H1 (cell line): Measurements from ENCODE around the gene NDUFAF8. TPM values are rescaled to one million over a fixed set of nuclear protein-coding genes. Genes with fewer than 3 reads are reported as not detected.

ENCODE experiments used
- CTCF ChIA-PET: fragments of 300-600 bp; sonication (Branson Sonifier 250); formaldehyde crosslinking; loops from one replicate; lab custom pipeline; 2021; ENCODE audit not compliant: partially characterized antibody; lab: Charles Lee
- POLR2A ChIA-PET: fragments of 300-600 bp; sonication (Branson Sonifier 250); formaldehyde crosslinking; loops from one replicate; lab custom pipeline; 2021; ENCODE audit warnings: inconsistent platforms; ENCODE audit not compliant: partially characterized antibody; lab: Charles Lee
- DNase-seq, 2 experiments: peaks; one replicate each; pipeline versions ENCODE4 v3.0.0 to v3.0.0-alpha.2; 2010 to 2022; ENCODE audit warnings: low spot score in 2 of 2, low read depth in 1 of 2, mixed read lengths in 1 of 2
- FAIRE-seq: peaks from 2 replicates; lab custom pipeline; 2011; peaks lifted over from hg19 to GRCh38; lab: Jason Lieb, UNC
- H2AFZ ChIP-seq: 2 replicates; pipeline ENCODE4 v1.8.1; 2012; ENCODE audit warnings: low read length, inconsistent platforms
- H2AK5ac ChIP-seq: 2 replicates; pipeline ENCODE4 v1.6.1; 2013; ENCODE audit warnings: low read depth, low read length
- H2BK120ac ChIP-seq: replicated peaks from 2 replicates; pipeline ENCODE3; 2013; ENCODE audit warnings: low read depth, low read length, inconsistent platforms
- H2BK12ac ChIP-seq: 2 replicates; pipeline ENCODE4 v1.6.1; 2013; ENCODE audit warnings: low read depth, low read length
- H2BK15ac ChIP-seq: 2 replicates; pipeline ENCODE4 v1.6.1; 2013; ENCODE audit warnings: low read length
- H2BK20ac ChIP-seq: 2 replicates; pipeline ENCODE4 v1.6.1; 2013; ENCODE audit warnings: low read length
- H2BK5ac ChIP-seq: 2 replicates; pipeline ENCODE4 v1.6.1; 2013; ENCODE audit warnings: low read depth, low read length
- H3K14ac ChIP-seq: 2 replicates; pipeline ENCODE4 v1.6.1; 2013; ENCODE audit warnings: inconsistent platforms; ENCODE audit not compliant: insufficient read length
- H3K18ac ChIP-seq: 2 replicates; pipeline ENCODE4 v1.6.1; 2013; ENCODE audit warnings: low read length; ENCODE audit errors: extremely low read depth
- H3K23ac ChIP-seq: 2 replicates; pipeline ENCODE4 v1.6.1; 2013; ENCODE audit warnings: inconsistent platforms; ENCODE audit not compliant: insufficient read length
- H3K23me2 ChIP-seq: 2 replicates; pipeline ENCODE4 v1.6.1; 2013; ENCODE audit warnings: low read depth, low read length
- H3K27ac ChIP-seq: 2 replicates; pipeline ENCODE4 v1.6.1; 2011; ENCODE audit warnings: low read depth, low read length, inconsistent platforms
- H3K27me3 ChIP-seq, 4 experiments: replicated peaks in 1 of 4; 1 replicate in 1 of 4; 2 replicates in 3 of 4; pipeline versions ENCODE4 v1.6.1 to v1.8.1; 2011 to 2013; ENCODE audit warnings: low read length in 3 of 4, mild to moderate bottlenecking in 3 of 4, inconsistent platforms in 2 of 4, mixed read lengths in 2 of 4, moderate library complexity in 1 of 4; ENCODE audit not compliant: control insufficient read depth in 3 of 4, insufficient read depth in 3 of 4; ENCODE audit errors: extremely low read depth in 1 of 4
- H3K36me3 ChIP-seq, 4 experiments: 2 replicates each; pipeline versions ENCODE4 v1.6.1 to v1.8.1; 2011 to 2013; ENCODE audit warnings: mild to moderate bottlenecking in 4 of 4, low read length in 3 of 4, moderate library complexity in 2 of 4, control low read depth in 1 of 4, inconsistent platforms in 1 of 4; ENCODE audit not compliant: insufficient read depth in 4 of 4, control insufficient read depth in 2 of 4
- H3K4ac ChIP-seq: replicated peaks from 2 replicates; pipeline ENCODE3; 2013; ENCODE audit warnings: low read length, low read depth, mixed read lengths, inconsistent platforms; ENCODE audit not compliant: insufficient read length
- H3K4me1 ChIP-seq, 4 experiments: replicated peaks in 1 of 4; 1 replicate in 1 of 4; 2 replicates in 3 of 4; pipeline versions ENCODE4 v1.6.1 to v1.8.1; 2011 to 2013; ENCODE audit warnings: low read length in 3 of 4, inconsistent platforms in 2 of 4, mixed read lengths in 1 of 4; ENCODE audit not compliant: insufficient read depth in 4 of 4, control insufficient read depth in 3 of 4
- H3K4me2 ChIP-seq, 2 experiments: 2 replicates each; pipeline versions ENCODE4 v1.6.1 to v1.8.1; 2011 to 2013; ENCODE audit warnings: low read depth in 2 of 2, low read length in 2 of 2, control low read depth in 1 of 2, inconsistent platforms in 1 of 2, mild to moderate bottlenecking in 1 of 2; ENCODE audit not compliant: insufficient read depth in 1 of 2
- H3K4me3 ChIP-seq, 4 experiments: fragments of 200-600, 300-600 bp in 1 of 4; sonication (generic), shearing (Covaris generic), sonication (Bioruptor Twin) in 1 of 4; 2 replicates each; pipeline versions ENCODE4 v1.5.1 to v1.8.1; 2011 to 2016; ENCODE audit warnings: low read length in 4 of 4, low read depth in 3 of 4, control low read depth in 2 of 4, inconsistent platforms in 2 of 4, mild to moderate bottlenecking in 2 of 4, mixed read lengths in 1 of 4, moderate library complexity in 1 of 4; ENCODE audit not compliant: insufficient read depth in 2 of 4; ENCODE audit errors: extremely low read depth in 1 of 4
- H3K56ac ChIP-seq: replicated peaks from 2 replicates; pipeline ENCODE3; 2013; ENCODE audit warnings: low read depth, mild to moderate bottlenecking, mixed read lengths, low read length, inconsistent platforms; ENCODE audit not compliant: insufficient read length
- H3K79me1 ChIP-seq: 2 replicates; pipeline ENCODE4 v1.6.1; 2013; ENCODE audit warnings: low read depth, low read length, control low read depth
- H3K79me2 ChIP-seq, 2 experiments: 2 replicates each; pipeline versions ENCODE4 v1.6.1 to v1.8.1; 2012 to 2013; ENCODE audit warnings: low read length in 2 of 2, mild to moderate bottlenecking in 2 of 2, inconsistent platforms in 1 of 2; ENCODE audit not compliant: insufficient read depth in 2 of 2, control insufficient read depth in 1 of 2
- H3K9ac ChIP-seq, 4 experiments: replicated peaks in 1 of 4; 1 replicate in 1 of 4; 2 replicates in 3 of 4; pipeline versions ENCODE4 v1.6.1 to v1.8.1; 2011 to 2013; ENCODE audit warnings: low read depth in 3 of 4, low read length in 3 of 4, control low read depth in 2 of 4, mild to moderate bottlenecking in 2 of 4, moderate library complexity in 2 of 4, inconsistent platforms in 1 of 4; ENCODE audit errors: extremely low read depth in 1 of 4
- H3K9me3 ChIP-seq, 2 experiments: 2 replicates each; pipeline versions ENCODE4 v1.6.1 to v1.8.1; 2012 to 2013; ENCODE audit warnings: mild to moderate bottlenecking in 2 of 2, moderate library complexity in 2 of 2, control low read depth in 1 of 2, inconsistent platforms in 1 of 2, low read depth in 1 of 2, low read length in 1 of 2, mixed read lengths in 1 of 2; ENCODE audit not compliant: insufficient read depth in 2 of 2
- H4K20me1 ChIP-seq, 2 experiments: replicated peaks in 1 of 2; 2 replicates each; pipeline versions ENCODE3 to v1.8.1; 2011 to 2013; ENCODE audit warnings: inconsistent platforms in 2 of 2, low read length in 2 of 2, mild to moderate bottlenecking in 1 of 2; ENCODE audit not compliant: insufficient read depth in 2 of 2, control insufficient read depth in 1 of 2
- H4K5ac ChIP-seq: 2 replicates; pipeline ENCODE4 v1.6.1; 2013; ENCODE audit warnings: low read length, low read depth, mixed read lengths, inconsistent platforms; ENCODE audit not compliant: insufficient read length
- H4K8ac ChIP-seq: 2 replicates; pipeline ENCODE4 v1.8.0; 2013; ENCODE audit warnings: mild to moderate bottlenecking, moderate library complexity, low read length, inconsistent platforms; ENCODE audit not compliant: insufficient read depth; ENCODE audit errors: extremely low read depth
- H4K91ac ChIP-seq: replicated peaks from 2 replicates; pipeline ENCODE3; 2013; ENCODE audit warnings: low read length, mixed read lengths, inconsistent platforms; ENCODE audit not compliant: insufficient read length
- BRCA1 ChIP-seq: IDR thresholded peaks from 2 replicates; pipeline ENCODE4 v1.6.1; 2012; ENCODE audit warnings: low read depth, low read length, improper control_type of control experiment
- CBX8 ChIP-seq: fragments of 300-800, 300-1000 bp; sonication (generic); IDR thresholded peaks from 2 replicates; pipeline ENCODE4 v1.7.1; 2016; ENCODE audit warnings: low read depth, low read length, borderline replicate concordance
- CHD1 ChIP-seq: IDR thresholded peaks from 2 replicates; pipeline ENCODE4 v1.6.1; 2012; ENCODE audit warnings: low read depth, low read length, improper control_type of control experiment
- CREB1 ChIP-seq: IDR thresholded peaks from 2 replicates; pipeline ENCODE4 v1.6.1; 2012; ENCODE audit warnings: inconsistent platforms
- GTF2F1 ChIP-seq: IDR thresholded peaks from 2 replicates; pipeline ENCODE4 v1.6.1; 2012; ENCODE audit warnings: low read depth, low read length, improper control_type of control experiment, borderline replicate concordance
- POU5F1 ChIP-seq: IDR thresholded peaks from 2 replicates; pipeline ENCODE4 v1.6.1; 2011; ENCODE audit warnings: low read depth, mild to moderate bottlenecking, low read length, moderate library complexity
- RBBP5 ChIP-seq: IDR thresholded peaks from 2 replicates; pipeline ENCODE4 v1.7.1; 2012; ENCODE audit warnings: low read depth, mild to moderate bottlenecking, inconsistent platforms, low read length, moderate library complexity, borderline replicate concordance
- SIRT6 ChIP-seq: IDR thresholded peaks from one replicate; pipeline ENCODE4 v1.7.1; 2012; ENCODE audit warnings: low read length, inconsistent platforms
- SIX5 ChIP-seq: IDR thresholded peaks from 2 replicates; pipeline ENCODE4 v1.6.1; 2011; ENCODE audit warnings: mild to moderate bottlenecking, low read depth, low read length
- SP2 ChIP-seq: IDR thresholded peaks from 2 replicates; pipeline ENCODE4 v1.6.1; 2012; ENCODE audit warnings: mild to moderate bottlenecking, low read length, inconsistent platforms
- SRF ChIP-seq: IDR thresholded peaks from 2 replicates; pipeline ENCODE4 v1.6.1; 2011; ENCODE audit warnings: mild to moderate bottlenecking, low read depth, low read length, moderate library complexity
- SUZ12 ChIP-seq: fragments of 200-600 bp; sonication (generic); IDR thresholded peaks from 2 replicates; pipeline ENCODE4 v1.6.1; 2012; ENCODE audit warnings: mild to moderate bottlenecking, inconsistent platforms, low read length, moderate library complexity, mixed read lengths
- TEAD4 ChIP-seq: IDR thresholded peaks from 2 replicates; pipeline ENCODE4 v1.6.1; 2012; ENCODE audit warnings: low read depth, low read length, inconsistent platforms, mixed read lengths
- WGBS, 2 experiments: shearing (Covaris generic) in 1 of 2; methylation state at CpG; one replicate each; pipeline versions ENCODE4 v1.1.6 to v1.1.7; 2013 to 2015; ENCODE audit warnings: low lambda C conversion rate in 2 of 2, mixed read lengths in 2 of 2, inconsistent platforms in 1 of 2, low coverage in 1 of 2, missing lambda C conversion rate in 1 of 2; ENCODE audit not compliant: insufficient replicate concordance in 2 of 2, insufficient coverage in 1 of 2, insufficient read length in 1 of 2; ENCODE audit errors: extremely low coverage in 1 of 2, missing lambda C conversion rate in 1 of 2; 5-methylcytosine and 5-hydroxymethylcytosine counted together
- polyA plus RNA-seq, 7 experiments: library from polyadenylated mRNA; depleted of rRNA in 3 of 7; stranded (reverse) in 5 of 7; unstranded in 2 of 7; fragments of >200 nt in 5 of 7; fragments of 200-250 nt in 2 of 7; gene quantifications; 1 replicate in 5 of 7; 2 replicates in 1 of 7; 4 replicates in 1 of 7; pipeline versions ENCODE4 v1.2.1 to v1.2.3, GENCODE V29; 2011 to 2013; ENCODE audit warnings: missing spikeins in 2 of 7, mixed read lengths in 2 of 7
- total RNA-seq: library from RNA; stranded (reverse); fragmentation: NEBNext Ultra II Directional; extraction: Animal tissue kit (Norgen Biotek cat#: 25700); gene quantifications from 2 replicates; pipeline ENCODE4 v1.2.1, GENCODE V29; 2021
- TF ChIP-seq, protein P1 (sequence below): IDR thresholded peaks from 2 replicates; pipeline ENCODE4 v1.6.1; 2012; ENCODE audit warnings: inconsistent platforms

NDUFAF8 gene
- total and polyA plus RNA-seq, 2 of the 8 experiments (the other 6 are each of a cell fraction or from before 2014, with no cell fraction given): 48.9 to 91.1 TPM

- Histone ChIP-seq H3K23ac (no peak overlapping the region), H3K4me1 (no peaks in the 10 kb centered on the region; a peak in 1 of 7 replicates), H4K8ac (no peak overlapping the region), H3K27me3 (no peaks in the 10 kb centered on the region), H2BK12ac (no peak overlapping the region), H3K4me2 (no peak overlapping the region), H3K4me3 (no peak overlapping the region), H3K18ac (no peak overlapping the region), H2BK5ac (no peak overlapping the region), H3K23me2 (peaks cover 3% of the 10 kb centered on the region; the same call in 1 of the 2 replicates), H3K79me1 (peaks cover 7% of the 10 kb centered on the region; the same call in 1 of the 2 replicates), H3K9me3 (no peaks in the 10 kb centered on the region), H3K14ac (no peak overlapping the region), H2AFZ (no peak overlapping the region), H4K5ac (no peak overlapping the region), H2BK15ac (no peak overlapping the region), H4K91ac (no peak overlapping the region), H3K9ac (no peak overlapping the region), H2BK20ac (no peak overlapping the region), H3K56ac (no peak overlapping the region), H2BK120ac (no peak overlapping the region), H3K27ac (no peak overlapping the region), H2AK5ac (no peak overlapping the region), H3K4ac (no peak overlapping the region), H4K20me1 (peaks cover 3 to 12% of the 10 kb centered on the region in 2 experiments), H3K79me2 (no peaks in the 10 kb centered on the region; a peak in 2 of 4 replicates), H3K36me3 (peaks cover 0 to 3% (median 0%) of the 10 kb centered on the region in 4 experiments; a peak in 1 of 8 replicates)
- WGBS, 2 experiments: 99% methylated on average over 8 of the region's 9 CpGs; no CpG with 5 or more reads in 1 of the 2 experiments
- ChIA-PET POLR2A (no interaction called here), CTCF (interaction anchor here (2.9 kb wide), 1 partner anchor 12 kb away, joined by 16 read pairs; no protein-coding TSS in a partner anchor)
- no peak for FAIRE-seq
- no peak for TF ChIP-seq SIX5
- no peak for TF ChIP-seq CHD1
- TF ChIP-seq POU5F1: no peak
- no peak for TF ChIP-seq RBBP5
- TF ChIP-seq SUZ12: no peak
- TF ChIP-seq GTF2F1: no peak
- TF ChIP-seq SP2: no peak
- TF ChIP-seq CBX8: no peak
- TF ChIP-seq BRCA1: no peak
- TF ChIP-seq, protein P1, sequence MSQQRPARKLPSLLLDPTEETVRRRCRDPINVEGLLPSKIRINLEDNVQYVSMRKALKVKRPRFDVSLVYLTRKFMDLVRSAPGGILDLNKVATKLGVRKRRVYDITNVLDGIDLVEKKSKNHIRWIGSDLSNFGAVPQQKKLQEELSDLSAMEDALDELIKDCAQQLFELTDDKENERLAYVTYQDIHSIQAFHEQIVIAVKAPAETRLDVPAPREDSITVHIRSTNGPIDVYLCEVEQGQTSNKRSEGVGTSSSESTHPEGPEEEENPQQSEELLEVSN: no peak
- no peak for TF ChIP-seq CREB1
- no peak for TF ChIP-seq SIRT6
- TF ChIP-seq TEAD4: no peak
- no peak for TF ChIP-seq SRF
- DNase-seq: no peak
These were observed 26.8 kb upstream of the NDUFAF8 start for GRCh38 chr17:81212365-81212764.
